GM23248 (cell line): ENCODE results near the gene OTOP1. TPM values are rescaled to one million over a fixed set of nuclear protein-coding genes. Genes with fewer than 3 reads are reported as not detected.
"Not testable (repeated sequence)": the region's sequence is repeated elsewhere in the genome, so short reads cannot be mapped to it uniquely, and the experiment has no call there.

Source experiments
- DNase-seq: peaks from one replicate; pipeline ENCODE4 v3.0.0-alpha.2; 2015
- H2AFZ ChIP-seq: fragments of 200-600 bp; sonication (generic); 2 replicates; pipeline ENCODE4 v1.6.1; 2016; ENCODE audit warnings: antibody characterized with exemption
- H3F3A ChIP-seq: fragments of 200-600 bp; sonication (generic); 2 replicates; pipeline ENCODE4 v1.6.1; 2016; ENCODE audit warnings: mild to moderate bottlenecking, antibody characterized with exemption, mixed run types; ENCODE audit not compliant: insufficient read depth
- H3K27ac ChIP-seq: fragments of 200-600 bp; sonication (generic); 2 replicates; pipeline ENCODE4 v1.5.1; 2016; ENCODE audit warnings: mild to moderate bottlenecking
- H3K27me3 ChIP-seq: fragments of 200-600 bp; sonication (generic); replicated peaks from 2 replicates; pipeline ENCODE4 v1.6.1; 2016; ENCODE audit warnings: mild to moderate bottlenecking; ENCODE audit not compliant: insufficient read depth
- H3K36me3 ChIP-seq: fragments of 200-600 bp; sonication (generic); 2 replicates; pipeline ENCODE4 v1.6.1; 2016; ENCODE audit warnings: low read depth, mild to moderate bottlenecking
- H3K4me1 ChIP-seq: fragments of 200-600 bp; sonication (generic); 2 replicates; pipeline ENCODE4 v1.6.1; 2016; ENCODE audit warnings: mild to moderate bottlenecking; ENCODE audit not compliant: insufficient read depth
- H3K4me2 ChIP-seq: fragments of 200-600 bp; sonication (generic); one replicate; pipeline ENCODE4 v1.6.1; 2016; ENCODE audit warnings: mild to moderate bottlenecking; ENCODE audit not compliant: unreplicated experiment
- H3K4me3 ChIP-seq: fragments of 200-600 bp; sonication (generic); 2 replicates; pipeline ENCODE4 v1.5.1; 2016; ENCODE audit warnings: mild to moderate bottlenecking
- H3K79me2 ChIP-seq: fragments of 200-600 bp; sonication (generic); 2 replicates; pipeline ENCODE4 v1.6.1; 2016; ENCODE audit warnings: mild to moderate bottlenecking; ENCODE audit not compliant: insufficient read depth
- H3K9ac ChIP-seq: fragments of 200-600 bp; sonication (generic); 2 replicates; pipeline ENCODE4 v1.6.1; 2016; ENCODE audit warnings: mild to moderate bottlenecking
- H3K9me2 ChIP-seq: fragments of 200-600 bp; sonication (generic); 2 replicates; pipeline ENCODE4 v1.6.1; 2016; ENCODE audit warnings: mixed run types, mild to moderate bottlenecking, moderate library complexity; ENCODE audit not compliant: insufficient read depth
- H3K9me3 ChIP-seq: fragments of 200-600 bp; sonication (generic); one replicate; pipeline ENCODE4 v1.6.1; 2017; ENCODE audit warnings: low read depth
- H4K20me1 ChIP-seq: fragments of 200-600 bp; sonication (generic); 2 replicates; pipeline ENCODE4 v1.6.0; 2016; ENCODE audit not compliant: insufficient read depth
- EZH2 ChIP-seq: fragments of 200-600 bp; sonication (generic); IDR thresholded peaks from 2 replicates; pipeline ENCODE4 v1.6.1; 2018; ENCODE audit warnings: antibody characterized with exemption, mild to moderate bottlenecking; ENCODE audit not compliant: insufficient read depth, poor library complexity, severe bottlenecking
- EZH2phosphoT487 ChIP-seq: fragments of 200-600 bp; sonication (generic); IDR thresholded peaks from 2 replicates; pipeline ENCODE4 v1.6.1; 2018; ENCODE audit warnings: antibody characterized with exemption, moderate library complexity, mild to moderate bottlenecking, low read depth; ENCODE audit not compliant: insufficient read depth
- WGBS, 2 experiments: methylation state at CpG; one replicate each; pipeline ENCODE4 v1.1.6; 2015 to 2017; ENCODE audit warnings: low lambda C conversion rate in 2 of 2, low coverage in 1 of 2; ENCODE audit errors: missing lambda C conversion rate in 2 of 2; 5-methylcytosine and 5-hydroxymethylcytosine counted together
- in situ Hi-C: fragments of 300-500 bp; cut with MboI; formaldehyde crosslinking; loops from 2 replicates; pipeline ENCODE4 v1.15.0; 2020
- polyA plus RNA-seq: library from polyadenylated mRNA; unstranded; fragments of >200 nt; fragmentation: Nextera tagmentation; extraction: Ambion mirVana; gene quantifications from 2 replicates; pipeline ENCODE4 v1.2.1, GENCODE V29; 2016
- total RNA-seq: library from RNA; depleted of rRNA; stranded (reverse); fragments of >200 nt; shearing (Covaris generic); gene quantifications from 2 replicates; pipeline ENCODE4 v1.2.3, GENCODE V29; 2014

OTOP1 gene
- total and polyA plus RNA-seq, 2 experiments from 2014 or later, result not detected

DNA sequence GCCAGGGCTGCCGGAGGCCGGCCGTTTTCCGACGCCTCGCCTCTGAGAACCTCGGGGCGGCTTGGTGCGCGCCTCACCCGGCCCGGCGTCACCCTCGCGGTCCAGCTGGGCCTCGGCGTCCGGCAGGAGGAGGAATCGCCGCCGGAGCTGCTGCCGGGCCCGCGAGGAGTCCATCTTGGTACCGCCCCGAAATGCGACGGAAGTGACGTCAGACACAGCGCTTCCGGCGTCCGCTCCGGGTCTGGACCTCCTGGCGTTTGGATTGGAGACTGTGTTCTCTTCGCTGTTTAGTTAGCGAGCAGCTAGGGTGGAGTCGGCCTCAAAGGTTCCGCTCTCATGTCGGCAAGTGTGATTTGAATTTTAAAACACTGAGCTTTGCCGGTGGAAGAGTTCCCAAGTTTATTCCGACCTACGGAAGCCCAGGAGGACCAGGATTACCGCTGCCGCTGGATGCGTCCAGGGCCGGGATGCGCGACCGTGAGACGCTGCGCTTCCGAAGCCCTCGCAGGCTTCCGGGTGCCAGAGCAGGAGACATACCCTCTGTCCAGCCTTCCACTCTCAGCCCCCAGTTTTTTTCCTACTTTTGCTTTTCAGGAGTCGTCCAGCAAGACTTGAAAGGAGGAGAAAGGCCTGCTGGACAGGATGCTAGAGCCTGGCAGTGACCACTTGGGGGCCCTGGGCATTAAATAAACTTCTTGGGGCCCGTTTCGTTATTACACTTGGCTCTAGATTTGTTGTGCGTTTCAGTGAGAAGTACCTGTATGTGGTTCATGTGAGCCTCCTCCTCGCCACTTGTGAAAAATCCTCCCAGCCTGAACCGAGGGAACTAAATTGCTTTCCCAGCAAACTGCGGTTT, 21.5 kb upstream of the OTOP1 start, which contains the start of gene TMEM128:
TMEM128 (minus strand) TSS at position 195 of the 856 bp plus-strand sequence; CDS start at position 174, 21 bp downstream.
- WGBS, 2 experiments, result 2% methylated on average over 48 to 62 of the region's 62 CpGs

DNA sequence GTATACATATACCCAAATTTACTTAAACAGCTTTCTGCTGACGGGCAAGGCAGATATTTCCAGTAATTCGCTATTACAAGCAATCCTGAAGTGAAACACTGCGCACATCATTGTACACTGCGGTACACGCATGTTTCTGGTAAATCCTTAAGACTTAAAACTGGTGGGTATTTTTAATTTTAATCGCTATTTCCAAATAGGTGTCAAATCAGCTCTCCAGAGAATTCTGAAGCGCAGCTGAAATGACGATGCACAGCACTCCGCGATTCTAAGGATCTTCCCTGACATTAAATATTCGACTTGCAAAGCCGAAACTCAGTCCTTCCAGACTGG, 20.9 kb upstream of the OTOP1 start:
- no peak for DNase-seq
- Histone ChIP-seq H4K20me1 (no peaks in the 10 kb centered on the region), H3K27me3 (no peaks in the 10 kb centered on the region), H3F3A (peaks cover 5% of the 10 kb centered on the region; the same call in 1 of the 2 replicates), H3K9me2 (no peaks in the 10 kb centered on the region), H3K27ac (peak overlapping the region; percentile 91), H2AFZ (peak overlapping the region; percentile 96), H3K4me1 (peaks cover 14% of the 10 kb centered on the region), H3K4me2 (peak overlapping the region; percentile 92), H3K36me3 (no peaks in the 10 kb centered on the region; the same call in 1 of the 2 replicates), H3K4me3 (peak overlapping the region; percentile 84), H3K9ac (peak overlapping the region; percentile 92), H3K79me2 (peaks cover 21% of the 10 kb centered on the region), H3K9me3 (no peaks in the 10 kb centered on the region)
- WGBS, 2 experiments, result 0 to 2% methylated on average over 12 of the region's 12 CpGs
- TF ChIP-seq EZH2phosphoT487 (no peak), EZH2 (no peak)
- in situ Hi-C loops, result no loop called here

More for the DNA sequence above, 21.5 kb upstream of the OTOP1 start, which contains the start of gene TMEM128:
- Histone ChIP-seq H3K27ac (peak within 1 kb of the TSS; percentile 91), H3K4me1 (peaks cover 14% of the 10 kb centered on the region), H3F3A (peaks cover 5% of the 10 kb centered on the region; the same call in 1 of the 2 replicates), H3K4me2 (peak within 1 kb of the TSS; percentile 92), H3K4me3 (peak within 1 kb of the TSS; percentile 84), H3K9ac (peak within 1 kb of the TSS; percentile 92), H3K36me3 (no peaks in the 10 kb centered on the region; the same call in 1 of the 2 replicates), H3K27me3 (no peaks in the 10 kb centered on the region), H3K9me3 (no peaks in the 10 kb centered on the region), H4K20me1 (no peaks in the 10 kb centered on the region), H3K9me2 (no peaks in the 10 kb centered on the region), H3K79me2 (peaks cover 21% of the 10 kb centered on the region), H2AFZ (peak within 1 kb of the TSS; percentile 96)
- TF ChIP-seq EZH2 (no peak), EZH2phosphoT487 (no peak)
- DNase-seq, result peak; percentile 97
- in situ Hi-C loops, result no loop called here

DNA sequence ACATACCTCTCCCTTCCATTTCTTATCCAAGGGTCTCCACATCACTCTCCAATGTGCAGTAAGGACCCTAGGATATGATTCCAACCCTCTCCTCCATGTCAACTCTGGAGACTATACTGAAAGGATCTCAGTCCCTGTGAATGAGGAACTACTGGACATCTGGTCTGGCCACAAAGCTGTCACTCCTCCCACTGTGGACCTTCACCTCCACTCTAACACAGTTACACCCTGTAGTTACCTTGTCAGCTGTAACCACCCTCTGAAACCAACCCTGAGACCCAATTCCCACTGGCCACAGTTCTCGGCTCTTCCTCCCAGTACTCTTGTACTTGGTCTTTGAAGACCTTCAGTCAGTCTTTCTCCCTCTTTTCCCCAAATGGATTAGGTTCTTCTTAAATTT, 18.4 kb upstream of the OTOP1 start:
- Histone ChIP-seq H3K4me3 (no peak overlapping the region), H2AFZ (no peak overlapping the region), H3K9me2 (no peaks in the 10 kb centered on the region), H3K36me3 (peaks cover 4% of the 10 kb centered on the region; the same call in 1 of the 2 replicates), H3K27ac (no peak overlapping the region), H3K27me3 (no peaks in the 10 kb centered on the region), H3K4me1 (peaks cover 14% of the 10 kb centered on the region), H4K20me1 (no peaks in the 10 kb centered on the region), H3K9ac (no peak overlapping the region), H3K4me2 (no peak overlapping the region), H3F3A (peaks cover 5% of the 10 kb centered on the region; the same call in 1 of the 2 replicates), H3K9me3 (no peaks in the 10 kb centered on the region), H3K79me2 (peaks cover 21% of the 10 kb centered on the region)
- in situ Hi-C loops, result no loop called here
- DNase-seq, result no peak
- 96 to 100% methylated on average over 1 of the region's 1 CpG for WGBS, 2 experiments
- TF ChIP-seq EZH2phosphoT487, result no peak
- TF ChIP-seq EZH2, result no peak

DNA sequence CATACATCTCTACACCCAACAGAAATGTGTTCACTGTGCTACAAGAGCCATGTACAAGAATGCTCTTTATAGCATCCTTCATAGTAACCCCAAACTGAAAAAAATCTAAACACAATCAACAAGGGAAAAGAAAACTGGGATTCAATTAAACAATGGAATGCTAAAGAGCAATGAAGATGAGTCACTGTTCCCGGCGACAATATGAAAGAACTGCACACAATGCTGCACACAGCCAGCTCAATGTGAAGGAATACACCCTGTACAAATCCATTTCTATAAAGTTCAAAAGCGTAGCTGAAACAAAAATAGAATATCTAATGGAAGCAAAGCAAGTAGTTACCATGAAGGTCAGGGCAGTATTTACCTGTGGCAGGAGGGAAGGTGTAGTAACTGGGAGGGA, 12.8 kb upstream of the OTOP1 start:
- H3K27ac ChIP-seq, H3K79me2 ChIP-seq, H3K4me1 ChIP-seq, H2AFZ ChIP-seq, H3K4me3 ChIP-seq, H3K9ac ChIP-seq, H3K9me3 ChIP-seq, in situ Hi-C loops, H3K4me2 ChIP-seq, H4K20me1 ChIP-seq, H3K27me3 ChIP-seq, DNase-seq, H3K9me2 ChIP-seq, H3F3A ChIP-seq: not testable (repeated sequence)
- 93 to 96% methylated on average over 3 of the region's 3 CpGs for WGBS, 2 experiments
- H3K36me3 ChIP-seq, result peaks cover 26% of the 10 kb centered on the region
